Fibroblast of the conjunctiva (primary cell): Measurements from ENCODE around the gene DSCAML1.

Source experiments
- DNase-seq: peaks from one replicate; pipeline ENCODE4 v3.0.0-alpha.2; 2010; ENCODE audit warnings: low read depth

Gene DSCAML1

GRCh38 chr11:117548876-117549275 lies 248.1 kb downstream of the DSCAML1 start:
- DNase-seq = no peak

GRCh38 chr11:117547946-117548345 lies 249.1 kb downstream of the DSCAML1 start:
- DNase-seq = no peak

- DNase-seq = no peak
Observed at GRCh38 chr11:117547195-117547850, 249.7 kb downstream of the DSCAML1 start.

- DNase-seq = no peak
Observed at GRCh38 chr11:117546431-117547194, 250.4 kb downstream of the DSCAML1 start.

GRCh38 chr11:117545706-117546105 lies 251.3 kb downstream of the DSCAML1 start:
- DNase-seq = no peak

- DNase-seq = no peak
Observed at GRCh38 chr11:117544130-117544800, 252.8 kb downstream of the DSCAML1 start.

- DNase-seq = no peak
Observed at GRCh38 chr11:117541211-117541610, 255.8 kb downstream of the DSCAML1 start.

GRCh38 chr11:117538263-117539135 lies 258.5 kb downstream of the DSCAML1 start:
- no peak for DNase-seq

- no peak for DNase-seq
Observed at GRCh38 chr11:117535850-117536411, 261.1 kb downstream of the DSCAML1 start.

GRCh38 chr11:117535201-117535849 lies 261.7 kb downstream of the DSCAML1 start:
- DNase-seq = no peak

GRCh38 chr11:117532568-117532967 lies 264.4 kb downstream of the DSCAML1 start:
- DNase-seq = no peak

- no peak for DNase-seq
Observed at GRCh38 chr11:117529816-117530215, 267.2 kb downstream of the DSCAML1 start.

- DNase-seq = no peak
Observed at GRCh38 chr11:117528097-117528721, 268.8 kb downstream of the DSCAML1 start.

GRCh38 chr11:117527271-117527670 lies 269.7 kb downstream of the DSCAML1 start:
- no peak for DNase-seq

GRCh38 chr11:117525866-117526542 lies 271.0 kb downstream of the DSCAML1 start:
- no peak for DNase-seq

GRCh38 chr11:117524468-117525183 lies 272.4 kb downstream of the DSCAML1 start:
- no peak for DNase-seq

GRCh38 chr11:117523680-117524079 lies 273.3 kb downstream of the DSCAML1 start:
- no peak for DNase-seq

GRCh38 chr11:117521974-117522373 lies 275.0 kb downstream of the DSCAML1 start:
- no peak for DNase-seq

- DNase-seq = no peak
Observed at GRCh38 chr11:117520966-117521365, 276.1 kb downstream of the DSCAML1 start.
